ENCODE results near the gene OGDH.

Gene OGDH

DNA sequence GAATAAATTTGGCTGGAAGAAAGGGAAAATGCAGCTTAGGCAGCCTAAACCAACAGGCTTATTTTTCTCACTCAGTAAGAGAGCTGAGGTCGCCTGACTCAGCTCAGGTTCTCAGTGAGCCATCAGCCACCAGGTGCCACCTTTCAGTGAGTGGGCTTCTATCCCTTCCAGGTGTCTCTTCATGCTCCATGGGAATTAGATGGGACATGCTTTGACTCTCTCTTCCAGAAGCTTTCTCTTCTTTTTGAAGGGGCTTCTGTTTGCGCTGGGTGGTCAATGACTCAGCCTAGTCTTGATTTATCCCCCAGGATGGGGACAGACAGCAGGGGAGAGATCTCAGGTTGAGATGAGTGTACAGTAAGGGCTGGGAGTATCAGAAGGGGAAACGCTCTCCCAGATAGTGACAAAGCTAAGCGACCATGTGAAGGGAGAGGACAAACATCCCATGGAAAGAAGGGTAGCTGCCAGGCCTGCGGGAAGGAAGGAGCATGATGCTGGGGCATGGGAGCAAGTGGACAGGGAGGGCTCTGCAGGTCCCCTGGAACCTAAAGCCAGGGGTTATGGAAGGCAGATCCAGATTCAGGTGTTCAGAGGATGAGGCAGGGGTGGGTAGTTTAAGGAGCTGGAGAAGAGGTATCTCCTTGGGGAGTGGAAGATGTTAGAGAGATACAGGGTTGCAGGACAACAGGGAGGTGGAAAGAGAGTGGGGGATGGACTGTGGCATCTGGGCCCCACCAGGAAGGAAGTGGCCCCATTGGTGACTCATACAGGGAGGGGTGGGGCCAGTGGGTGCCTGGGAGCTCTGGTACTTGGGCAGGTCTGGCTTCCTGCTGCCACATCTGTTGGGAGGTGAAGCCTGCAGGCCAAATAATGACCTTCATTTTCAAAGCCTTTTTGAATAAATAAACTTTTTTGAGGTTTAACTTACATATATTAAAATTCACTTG lies 32.5 kb downstream of the OGDH start:
- peak; percentile 76 for DNase-seq

DNA sequence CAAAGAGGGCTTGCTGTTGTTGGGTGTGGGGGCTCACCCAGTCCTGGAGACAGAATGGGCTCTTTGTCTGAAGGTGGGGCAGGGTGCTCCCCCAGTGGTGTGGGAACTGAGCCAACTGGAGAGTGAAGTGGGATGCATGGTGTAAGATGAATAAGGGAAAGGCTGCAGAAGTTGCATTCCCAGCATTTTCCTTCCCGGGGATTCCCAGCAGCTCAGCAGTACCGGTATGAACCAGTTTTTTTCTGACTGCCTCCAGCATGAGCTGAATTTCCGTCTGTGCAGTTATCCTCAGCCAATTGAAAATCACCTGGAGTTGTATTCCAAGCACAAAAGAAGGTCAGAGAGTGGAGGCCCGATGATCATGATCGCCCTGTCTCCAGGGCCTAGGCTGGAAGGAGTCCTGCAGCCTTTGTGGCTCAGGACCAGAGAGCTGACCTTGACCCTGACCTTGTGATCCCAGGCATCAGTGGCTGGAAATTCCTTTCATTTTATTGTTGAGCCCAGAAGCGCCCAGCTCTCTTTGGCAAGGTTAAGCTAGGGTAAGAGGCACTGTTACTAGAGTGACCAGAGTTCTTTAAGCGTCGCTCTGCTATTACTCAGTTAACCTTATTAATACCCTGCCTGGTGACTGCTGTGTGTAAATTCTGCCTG lies 33.4 kb downstream of the OGDH start:
- peak; percentile 91 for DNase-seq

DNA sequence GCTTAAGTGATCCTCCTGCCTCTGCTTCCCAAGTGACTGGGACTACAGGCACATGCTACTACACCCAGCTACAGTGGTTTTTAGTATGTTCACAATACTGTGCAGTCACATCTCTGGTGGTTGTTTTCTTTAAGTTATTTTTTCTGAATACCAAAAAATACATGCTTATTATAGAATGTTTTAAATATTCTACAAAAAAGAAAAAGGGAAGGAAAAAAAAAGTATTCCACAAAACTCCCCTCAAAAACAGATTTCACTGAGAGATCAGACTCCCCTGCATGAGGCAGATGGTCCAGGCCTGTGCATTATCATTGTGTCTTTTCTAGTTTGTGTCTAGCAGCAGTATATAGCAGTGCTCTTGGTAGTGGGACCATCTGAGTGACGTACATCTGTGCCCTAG lies 36.8 kb downstream of the OGDH start:
- DNase-seq = no peak

GRCh38 chr7:44645254-44645653 lies 38.8 kb downstream of the OGDH start:
- DNase-seq = no peak

DNA sequence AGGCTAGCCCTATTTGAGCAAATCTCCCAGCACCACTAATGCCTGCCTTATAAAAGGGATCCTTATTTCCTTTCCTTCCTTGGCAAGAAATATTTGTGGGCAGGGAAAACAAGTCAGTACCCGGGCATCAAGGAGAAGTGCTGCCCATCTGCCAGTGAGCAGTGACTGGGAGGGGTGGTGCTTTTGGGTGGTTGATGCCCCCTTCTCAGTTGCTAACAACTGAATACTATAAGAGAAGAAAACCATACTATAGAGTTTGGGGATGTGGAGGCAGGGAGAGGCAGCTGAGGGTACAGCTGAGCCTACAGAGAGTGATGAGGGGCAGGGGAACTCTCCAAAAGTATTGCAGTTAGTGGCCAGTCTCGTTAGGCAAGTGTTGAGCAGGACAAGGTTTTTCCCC lies 39.3 kb downstream of the OGDH start:
- DNase-seq = no peak

DNA sequence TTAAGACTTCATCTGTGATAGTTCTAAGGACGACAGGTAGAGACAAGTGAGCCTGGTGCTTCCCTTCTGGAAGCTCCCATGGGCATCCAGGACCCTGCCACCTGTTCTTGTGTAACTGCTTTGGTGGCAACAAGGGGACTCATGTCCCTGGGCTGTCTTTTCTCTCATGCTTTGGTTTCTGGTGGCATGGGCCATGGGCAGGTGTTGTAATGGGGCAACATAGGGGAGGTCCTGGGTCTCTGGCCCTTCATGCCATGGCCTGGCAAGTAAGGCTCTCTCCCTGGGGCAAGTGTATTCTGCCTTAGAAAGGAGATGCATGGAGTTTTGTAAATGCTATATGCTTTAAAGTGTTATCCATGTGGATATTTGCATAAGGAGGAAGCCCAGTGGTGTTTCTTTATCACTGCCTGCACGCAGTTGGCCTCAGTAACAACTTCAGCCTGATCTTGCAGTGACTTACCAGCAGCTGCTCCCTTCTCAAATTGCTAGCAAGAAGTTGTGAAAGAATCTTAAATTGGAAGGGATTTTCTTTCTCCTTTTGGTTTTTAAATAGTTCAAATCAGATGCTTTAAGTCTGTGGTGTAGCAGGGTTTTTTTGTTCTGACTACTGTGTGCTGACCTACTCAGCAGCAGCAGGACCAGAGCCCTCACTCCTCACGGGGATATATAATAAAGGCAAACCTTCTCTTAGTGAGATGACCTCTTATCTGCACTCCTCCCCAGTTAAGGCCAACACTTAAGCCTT lies 39.9 kb downstream of the OGDH start:
- DNase-seq = no peak

DNA sequence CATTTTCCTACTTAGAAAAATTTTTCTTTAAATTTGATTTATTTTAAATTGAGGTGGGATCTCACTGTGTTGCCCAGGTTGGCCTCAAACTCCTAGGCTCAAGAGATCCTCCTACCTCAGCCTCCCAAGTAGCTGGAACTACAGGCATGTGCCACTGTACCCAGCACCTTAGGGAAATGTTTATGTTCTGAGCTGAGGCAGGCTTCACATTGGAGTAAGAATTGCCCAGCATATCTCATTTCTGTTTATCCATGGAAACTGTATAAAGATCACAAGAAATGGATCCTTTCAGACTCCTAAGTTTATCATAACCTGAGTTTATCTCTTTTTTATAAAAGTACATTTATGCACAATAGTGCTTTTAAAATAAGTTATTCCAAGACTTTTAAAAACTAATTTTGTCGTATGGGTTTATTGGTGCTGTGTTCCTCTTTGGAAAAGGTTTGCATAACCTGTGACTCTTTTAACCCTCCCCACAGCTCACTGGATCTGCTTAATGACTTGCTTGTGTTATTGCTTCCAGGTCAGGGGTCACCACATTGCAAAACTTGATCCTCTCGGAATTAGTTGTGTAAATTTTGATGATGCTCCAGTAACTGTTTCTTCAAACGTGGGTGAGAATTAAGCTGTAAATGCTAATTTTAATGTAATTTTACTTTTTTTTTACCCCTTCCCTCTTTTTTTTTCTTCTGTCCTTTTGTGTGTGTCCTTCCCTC lies 40.7 kb downstream of the OGDH start:
- DNase-seq = no peak

DNA sequence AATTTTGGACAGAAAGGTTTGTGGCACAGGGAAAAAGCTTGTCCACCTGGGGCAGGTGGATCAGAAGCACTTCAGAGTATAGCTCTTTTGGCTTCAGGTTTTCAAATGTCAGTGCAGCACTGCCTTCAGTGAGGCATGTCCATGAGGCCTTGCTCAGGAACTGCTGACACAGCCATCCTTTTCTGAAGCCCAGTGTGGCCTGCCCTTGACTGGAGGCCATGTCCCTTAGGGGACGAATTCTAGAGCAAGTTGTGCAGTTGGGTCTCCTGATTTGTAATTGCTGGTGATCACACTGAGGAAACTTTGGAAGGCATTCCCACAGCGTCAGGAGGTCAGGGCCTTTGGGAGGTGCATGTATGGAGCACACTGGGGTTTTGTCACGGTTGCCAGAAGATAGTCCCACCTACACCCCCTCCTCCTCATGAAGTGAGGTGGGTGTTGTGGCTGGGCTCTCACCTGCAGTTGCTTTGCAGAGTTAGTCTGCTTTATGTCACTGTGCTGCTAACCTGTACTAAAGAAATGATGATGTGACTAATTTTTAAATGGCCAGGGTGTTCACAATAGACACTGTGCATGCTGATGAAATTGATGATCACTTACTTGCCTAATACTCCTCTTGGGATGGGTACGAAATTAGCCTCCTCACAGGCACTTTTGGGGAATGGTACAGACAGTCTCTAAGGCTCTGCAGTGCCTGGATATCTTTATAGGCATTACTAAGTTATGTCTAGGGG lies 41.7 kb downstream of the OGDH start:
- no peak for DNase-seq

GRCh38 chr7:44650242-44650641 lies 43.8 kb downstream of the OGDH start:
- no peak for DNase-seq

DNA sequence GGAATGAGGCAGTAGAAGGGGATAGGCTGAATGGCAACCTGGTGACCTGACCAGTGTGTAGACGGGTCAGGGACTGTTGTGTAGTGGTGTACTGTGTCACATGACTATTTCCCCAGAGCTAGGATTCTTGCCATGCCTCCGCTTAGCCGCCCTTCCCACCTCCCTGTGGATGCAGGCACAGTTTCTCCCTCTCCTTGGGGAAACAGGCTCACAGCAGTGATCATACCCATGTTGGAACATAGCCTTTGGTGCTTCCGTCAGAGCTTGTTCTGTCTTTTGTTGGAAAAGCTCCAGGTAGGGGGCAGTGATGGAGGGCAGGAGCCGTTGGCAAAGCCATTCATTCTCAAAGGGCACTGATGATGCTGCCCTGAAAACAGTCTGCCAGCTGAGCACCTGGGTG lies 44.3 kb downstream of the OGDH start:
- DNase-seq = no peak

GRCh38 chr7:44652535-44652934 lies 46.1 kb downstream of the OGDH start:
- DNase-seq = no peak

GRCh38 chr7:44654255-44654796 lies 47.9 kb downstream of the OGDH start:
- DNase-seq = no peak

DNA sequence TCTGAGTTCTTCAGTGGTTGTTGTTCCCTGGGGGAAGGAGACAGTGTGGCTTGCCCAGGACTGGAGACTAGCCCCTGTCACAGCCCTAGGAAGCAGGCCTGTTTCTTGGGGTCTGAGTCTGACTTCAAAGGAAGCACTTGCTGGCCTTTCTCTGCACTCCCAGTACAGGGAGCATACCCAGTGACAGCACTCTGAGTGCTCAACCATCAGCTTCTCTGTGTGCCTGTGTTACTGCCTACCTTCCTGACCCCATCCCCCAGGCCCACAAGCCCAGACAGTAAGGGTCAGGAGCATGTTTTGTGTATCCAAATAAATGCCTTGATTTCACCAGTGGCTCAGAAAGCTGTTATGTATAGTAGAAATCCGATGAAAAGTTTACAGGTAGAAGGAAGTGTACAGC lies 48.9 kb downstream of the OGDH start:
- no peak for DNase-seq

DNA sequence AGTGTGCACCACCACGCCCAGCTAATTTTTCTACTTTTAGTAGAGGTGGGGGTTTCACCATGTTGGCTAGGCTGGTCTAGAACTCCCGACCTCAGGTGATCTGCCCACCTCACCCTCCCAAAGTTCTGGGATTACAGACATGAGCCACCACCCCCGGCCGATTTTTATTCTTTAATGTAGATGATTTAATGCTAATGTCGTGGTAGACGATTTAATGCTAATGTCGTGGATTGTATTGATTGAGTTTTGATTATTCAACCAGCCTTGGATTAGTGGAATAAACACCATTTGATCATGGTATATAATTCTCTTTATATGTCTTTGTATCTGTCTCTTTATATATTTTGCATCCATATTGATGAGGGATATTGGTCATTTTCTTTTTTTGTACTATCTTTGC lies 52.6 kb downstream of the OGDH start:
- DNase-seq = no peak

- DNase-seq = no peak
Observed at GRCh38 chr7:44661233-44661632, 54.8 kb downstream of the OGDH start.

GRCh38 chr7:44664780-44665461 lies 58.5 kb downstream of the OGDH start:
- DNase-seq = no peak

DNA sequence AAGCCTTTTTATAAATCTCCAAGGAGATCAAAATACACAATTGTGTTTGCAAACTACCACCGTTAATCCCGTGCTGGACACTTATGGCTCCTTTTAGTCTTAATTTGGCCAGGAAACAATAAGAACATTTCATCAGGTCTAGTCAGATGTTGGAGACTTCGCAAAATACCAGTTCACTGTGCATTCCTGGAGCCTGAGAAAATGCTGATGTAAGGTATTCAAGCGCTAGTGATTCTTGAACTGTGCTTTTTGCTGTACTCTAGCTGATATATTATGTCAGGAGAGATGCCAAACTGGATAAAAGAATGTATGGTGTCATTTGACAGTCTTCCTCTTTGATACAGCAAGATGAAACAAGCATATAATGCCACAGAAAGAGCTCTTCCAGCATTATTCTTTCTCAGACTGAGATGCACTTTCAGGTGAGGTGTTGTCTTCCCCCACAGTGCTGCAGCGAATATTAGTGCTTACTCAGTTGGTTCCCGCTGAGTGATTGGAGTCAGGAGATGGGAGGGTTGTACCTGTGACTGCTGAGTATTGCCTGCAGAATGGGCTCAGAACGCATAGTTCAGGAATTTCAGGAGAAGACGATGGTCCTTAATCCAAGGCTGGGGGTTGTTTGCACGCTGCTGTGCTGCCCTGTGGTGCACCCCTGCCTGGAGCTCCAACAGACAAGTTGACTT lies 59.2 kb downstream of the OGDH start:
- DNase-seq = no peak

DNA sequence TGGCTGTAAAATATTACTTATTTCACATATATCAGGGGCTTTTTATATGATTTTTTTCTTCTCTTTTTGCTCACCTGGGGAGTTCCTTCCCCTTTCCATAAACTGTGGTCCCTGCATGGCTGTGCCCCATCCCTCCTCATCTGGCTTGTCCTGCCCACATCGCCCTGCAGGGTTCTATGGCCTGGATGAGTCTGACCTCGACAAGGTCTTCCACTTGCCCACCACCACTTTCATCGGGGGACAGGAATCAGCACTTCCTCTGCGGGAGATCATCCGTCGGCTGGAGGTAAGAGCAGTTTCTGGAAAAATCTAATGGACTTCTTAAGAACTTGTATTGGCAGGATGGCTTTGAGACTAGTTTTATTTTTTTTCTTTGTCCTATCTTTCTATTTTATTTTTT lies 60.1 kb downstream of the OGDH start:
- no peak for DNase-seq

DNA sequence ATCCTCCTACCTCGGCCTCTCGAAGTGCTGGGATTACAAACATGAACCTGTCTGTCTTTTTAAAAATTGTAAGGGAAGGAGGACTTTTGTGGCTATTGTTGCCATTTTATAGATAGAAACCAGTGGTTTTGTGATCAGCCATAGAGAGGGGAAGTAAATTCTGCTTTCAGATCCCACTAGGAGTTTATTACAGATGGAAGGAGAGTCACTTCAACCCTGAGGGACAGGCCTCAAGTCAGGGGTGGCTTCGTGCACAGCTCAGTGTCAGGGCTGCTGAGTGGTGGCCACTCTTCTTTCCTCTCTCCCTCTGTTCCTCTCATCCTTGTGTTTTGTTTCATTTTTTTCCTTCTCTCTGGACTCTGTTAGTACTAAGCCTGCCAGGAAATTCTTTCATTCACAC lies 60.8 kb downstream of the OGDH start:
- no peak for DNase-seq

- no peak for DNase-seq
Observed at GRCh38 chr7:44671069-44671468, 64.6 kb downstream of the OGDH start.

- no peak for DNase-seq
Observed at GRCh38 chr7:44673324-44673723, 66.9 kb downstream of the OGDH start.
